GM21360 (cell line): Measurements from ENCODE around the gene E2F6.

Experiments used
- ATAC-seq: cut with Tn5 transposase; IDR thresholded peaks from one replicate; pipeline ENCODE4 v1.9.1; 2021; ENCODE audit warnings: mild to moderate bottlenecking, moderate library complexity; ENCODE audit not compliant: unreplicated experiment

E2F6 gene

DNA sequence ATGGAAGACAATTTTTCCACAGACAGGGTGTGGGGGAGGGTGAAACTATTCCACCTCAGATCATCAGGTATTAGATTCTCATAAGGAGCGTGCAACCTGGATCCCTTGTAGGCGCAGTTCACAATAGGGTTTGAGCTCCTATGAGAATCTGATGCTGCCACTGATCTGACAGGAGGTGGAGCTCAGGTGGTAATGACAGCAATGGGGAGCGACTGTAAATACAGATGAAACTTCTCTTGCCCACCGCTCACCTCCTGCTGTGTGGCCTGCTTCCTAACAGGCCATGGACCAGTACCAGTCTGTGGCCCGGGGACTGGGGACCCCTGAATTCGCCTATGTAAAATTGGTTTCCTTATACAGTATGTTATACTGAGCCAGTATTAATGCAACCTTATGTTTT, 27.3 kb upstream of the E2F6 start:
- ATAC-seq: no peak

DNA sequence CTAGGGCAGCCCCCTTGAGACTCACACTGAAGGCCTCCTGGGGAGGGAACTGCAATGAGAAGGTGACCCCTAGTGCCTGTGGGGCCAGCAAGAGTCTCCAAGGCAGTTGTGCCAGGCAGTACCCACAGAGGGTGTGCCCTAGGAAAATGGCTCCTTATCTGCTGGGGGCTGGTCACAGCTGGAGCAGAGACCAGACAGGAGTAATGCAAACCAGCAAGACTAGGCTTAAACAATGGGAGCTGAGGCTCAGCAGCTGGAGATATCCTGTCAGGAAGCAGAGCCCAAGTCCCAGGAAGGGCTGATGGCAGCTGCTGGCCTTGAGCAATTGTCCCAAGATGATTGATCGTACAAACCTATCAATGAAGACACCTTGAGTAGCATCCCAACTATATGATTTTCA, 26.8 kb upstream of the E2F6 start:
- ATAC-seq: no peak

- ATAC-seq: no peak
Observed at GRCh38 chr2:11492244-11492643, 26.3 kb upstream of the E2F6 start.

GRCh38 chr2:11491348-11491933, 25.5 kb upstream of the E2F6 start:
- no peak for ATAC-seq

DNA sequence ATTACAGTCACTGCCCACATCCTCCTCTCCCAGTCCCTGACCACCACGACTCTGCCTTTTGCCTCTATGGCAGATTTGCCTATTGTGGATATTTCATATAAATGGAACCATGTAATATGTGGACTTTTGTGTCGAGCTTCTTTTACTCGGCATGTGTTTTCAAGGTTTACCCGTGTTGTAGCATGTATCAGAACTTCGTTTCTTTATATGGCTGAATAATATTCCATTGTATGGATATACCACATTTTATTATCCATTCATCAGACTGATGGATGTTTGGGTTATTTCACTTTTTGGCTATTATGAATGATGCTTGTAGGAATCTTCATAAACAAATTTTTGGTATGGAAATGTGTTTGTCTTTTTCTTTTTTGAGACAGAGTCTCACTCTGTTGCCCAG, 24.2 kb upstream of the E2F6 start:
- ATAC-seq: no peak

- ATAC-seq: no peak
Observed at GRCh38 chr2:11488809-11489208, 22.8 kb upstream of the E2F6 start.

DNA sequence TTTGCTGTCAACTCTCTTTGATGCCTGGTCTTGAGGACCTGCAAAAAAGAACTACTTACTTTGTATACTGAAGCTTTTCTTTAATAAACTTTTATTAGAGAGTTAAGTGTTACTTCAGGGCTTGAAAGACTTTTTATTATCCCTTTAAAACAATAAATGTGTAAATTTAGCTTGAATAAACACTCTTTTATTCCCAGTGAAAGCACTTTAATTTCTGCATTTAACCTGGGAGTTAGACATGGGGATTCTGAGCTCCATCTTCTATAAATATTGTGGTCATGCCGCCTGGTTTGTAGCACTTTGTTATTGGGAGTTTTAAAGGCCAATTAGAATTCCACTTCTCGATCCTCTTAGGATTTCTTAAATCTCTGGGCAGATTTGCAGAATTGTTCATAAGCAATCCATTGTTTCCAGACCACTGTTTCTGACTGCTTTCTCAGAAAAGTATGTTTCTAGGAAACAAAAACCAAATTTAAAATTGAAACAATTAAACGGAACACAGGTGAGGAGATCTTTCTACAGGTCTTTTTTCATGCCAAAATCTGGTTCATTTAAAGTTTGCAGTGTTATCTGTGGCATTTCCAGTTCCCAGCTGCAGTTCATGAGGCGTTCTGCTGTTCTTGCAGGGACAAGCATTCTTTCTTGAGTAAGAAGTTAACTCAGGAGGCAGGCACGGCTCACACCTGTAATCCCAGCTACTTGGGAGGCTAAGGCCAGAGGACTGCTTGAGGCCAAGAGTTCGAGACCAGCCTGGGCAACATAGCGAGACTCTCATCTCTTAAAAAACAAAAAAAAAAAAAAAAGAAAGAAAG, 18.1 kb upstream of the E2F6 start:
- no peak for ATAC-seq

GRCh38 chr2:11482473-11483035, 16.6 kb upstream of the E2F6 start:
- no peak for ATAC-seq

DNA sequence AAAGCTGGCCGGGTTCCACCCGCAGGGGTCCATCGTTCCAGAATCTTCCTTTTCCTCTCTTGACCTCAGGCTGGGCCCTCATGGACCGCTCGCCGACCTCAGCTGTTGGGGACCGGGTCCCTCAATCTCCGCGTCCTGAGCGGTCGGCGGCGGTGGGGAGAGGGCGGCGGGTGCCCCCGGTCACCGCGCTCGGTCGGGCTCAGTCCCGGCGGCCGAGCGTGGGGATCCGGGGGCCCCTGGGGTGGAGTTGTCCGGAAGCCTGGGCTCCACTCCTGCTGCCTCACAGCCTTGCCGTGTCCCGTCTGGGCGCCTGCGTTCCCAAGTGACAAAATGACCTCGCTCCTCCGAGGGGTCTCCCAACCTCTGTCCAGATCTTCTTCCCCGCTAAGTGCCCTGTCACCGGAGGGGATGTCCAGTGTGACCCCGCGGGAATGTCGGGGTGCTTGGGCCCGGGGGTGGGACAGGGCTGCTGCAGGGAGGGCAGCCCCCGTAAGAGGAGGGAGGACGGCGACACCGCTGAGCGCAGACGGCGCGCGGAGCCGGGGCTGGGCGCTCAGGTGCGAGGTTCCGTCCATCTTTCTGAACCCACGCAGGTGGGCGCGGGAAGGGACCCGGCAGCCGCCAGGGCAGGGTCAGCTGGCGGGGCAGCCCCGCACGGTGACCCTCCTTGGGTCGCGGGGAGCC, 16.0 kb upstream of the E2F6 start:
- no peak for ATAC-seq

DNA sequence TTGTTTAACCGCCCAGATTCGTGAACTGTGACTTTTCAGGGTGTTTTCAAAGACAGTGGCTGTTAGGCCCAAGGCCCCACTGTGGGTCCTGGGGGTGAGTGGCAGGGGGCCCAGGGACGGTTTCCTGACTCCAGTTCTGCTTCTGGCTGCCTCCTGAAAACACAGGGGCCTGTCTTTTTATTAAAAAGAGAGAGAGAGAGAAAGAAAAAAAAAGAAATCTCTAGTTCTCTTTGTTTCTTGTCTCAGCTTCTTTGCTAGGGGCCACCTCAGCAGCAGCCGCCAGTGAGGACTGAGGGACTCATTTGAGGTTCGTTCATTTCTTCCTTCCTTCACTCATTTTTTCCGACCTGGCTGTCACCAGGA, 15.4 kb upstream of the E2F6 start:
- no peak for ATAC-seq

DNA sequence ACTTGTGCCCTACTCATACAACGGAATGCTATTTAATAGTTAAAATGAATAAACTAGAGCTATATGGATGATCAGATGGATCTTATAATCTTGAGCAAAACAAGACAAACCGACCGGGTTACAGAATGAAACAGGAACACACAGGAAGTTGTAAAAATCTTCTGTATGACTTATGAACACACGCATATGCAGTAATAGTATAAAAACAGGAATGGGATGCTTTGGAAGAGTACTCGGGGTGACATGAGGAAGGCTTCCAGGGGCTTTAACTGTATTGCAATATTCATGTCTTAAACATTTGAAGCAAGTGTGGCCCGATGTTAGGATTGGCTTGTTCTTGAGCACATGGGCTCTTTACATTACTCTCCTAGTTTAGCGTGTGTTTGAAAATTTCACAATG, 14.9 kb upstream of the E2F6 start:
- no peak for ATAC-seq

DNA sequence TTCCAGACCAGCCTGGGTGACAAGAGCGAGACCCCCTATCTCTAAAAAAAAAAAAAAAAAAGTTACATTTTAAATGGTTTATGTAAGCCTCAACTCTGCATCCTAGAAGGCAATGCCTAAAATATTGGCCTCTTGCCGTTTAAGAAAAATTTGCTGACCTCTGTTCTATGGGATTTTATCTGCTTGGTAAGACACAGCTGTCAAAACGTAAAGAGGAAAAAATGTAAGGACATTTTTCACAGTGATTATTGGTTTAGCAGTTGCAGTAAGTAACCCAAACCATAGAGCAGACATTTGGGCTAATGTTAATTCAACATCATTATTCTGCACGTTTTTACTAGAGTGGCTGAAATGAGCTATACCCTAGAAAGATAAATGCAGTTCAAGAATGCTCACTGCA, 14.4 kb upstream of the E2F6 start:
- ATAC-seq: no peak

GRCh38 chr2:11478899-11479605, 13.1 kb upstream of the E2F6 start:
- ATAC-seq: no peak

- peak; percentile 64 for ATAC-seq
Observed at GRCh38 chr2:11477994-11478393, 12.0 kb upstream of the E2F6 start.

- ATAC-seq: no peak
Observed at GRCh38 chr2:11473659-11474433, 7.9 kb upstream of the E2F6 start.

DNA sequence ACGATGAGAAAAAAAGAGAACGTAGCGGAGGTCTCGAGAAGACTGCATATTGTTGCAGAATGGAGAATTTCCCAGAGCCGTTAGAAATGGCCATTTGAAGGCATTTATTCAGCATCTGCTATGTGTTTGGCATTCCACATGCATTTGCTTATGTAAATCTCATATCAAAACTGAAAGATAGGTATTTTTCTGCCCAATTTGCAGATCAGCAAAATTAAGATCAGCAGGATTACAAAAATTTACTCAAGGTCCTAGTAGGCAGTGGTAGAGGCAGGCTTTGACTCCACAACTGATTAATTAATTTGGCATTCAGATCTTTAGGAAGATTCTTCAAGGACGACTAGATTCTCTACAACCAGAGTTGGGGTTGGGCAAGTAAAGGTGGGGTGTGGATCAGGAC, 1.8 kb upstream of the E2F6 start:
- ATAC-seq: no peak

DNA sequence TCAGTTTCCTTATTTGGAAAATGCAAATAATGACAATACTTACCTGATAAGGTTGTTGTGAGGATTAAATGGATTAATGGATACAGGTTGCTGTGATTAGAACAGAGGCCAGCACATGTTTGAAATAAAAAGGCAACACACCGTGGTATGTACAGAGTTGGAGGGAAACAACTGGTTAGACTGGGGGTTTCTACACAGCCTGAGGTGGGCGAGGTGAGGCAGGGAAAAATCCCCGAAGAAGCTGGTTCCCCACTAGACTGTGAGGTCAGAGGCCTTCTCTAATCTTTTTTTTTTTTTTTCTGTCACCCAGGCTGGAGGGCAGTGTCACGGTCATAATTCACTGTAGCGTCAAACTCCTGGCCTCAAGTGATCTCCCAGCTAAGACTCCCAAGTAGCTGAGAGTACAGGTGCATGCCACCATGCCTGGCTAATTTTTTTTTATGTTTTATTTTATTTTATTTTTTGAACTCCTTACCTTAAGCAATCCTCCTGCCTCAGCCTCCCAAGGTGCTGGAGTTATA, 1.2 kb upstream of the E2F6 start:
- no peak for ATAC-seq

- ATAC-seq: no peak
Observed at GRCh38 chr2:11466307-11467128, 557 bp upstream of the E2F6 start.

DNA sequence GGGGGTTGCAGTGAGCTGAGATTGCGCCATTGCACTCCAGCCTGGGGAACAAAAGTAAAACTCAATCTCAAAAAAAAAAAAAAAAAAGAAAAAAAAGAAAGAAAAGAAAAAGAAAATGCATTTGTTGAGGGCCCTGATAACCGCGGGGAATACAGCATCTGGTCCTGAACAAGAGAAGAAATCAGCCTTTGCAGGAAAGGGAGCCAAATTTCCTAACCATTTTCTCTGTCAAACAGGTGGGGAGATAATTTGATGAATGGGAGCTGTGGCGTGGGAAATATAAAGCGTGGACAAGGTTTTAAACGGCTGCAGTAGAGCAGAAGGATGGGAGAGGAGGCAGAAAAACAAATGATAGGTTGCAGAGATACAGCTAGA, 864 bp downstream of the E2F6 start:
- ATAC-seq: no peak

GRCh38 chr2:11459816-11460215, 6.1 kb downstream of the E2F6 start:
- ATAC-seq: no peak
